IPS DF 6.9 (cell line): ENCODE data around the gene TFRC.
"Not testable (repeated sequence)": the region's sequence is repeated elsewhere in the genome, so short reads cannot be mapped to it uniquely, and the experiment has no call there.

Experiments
- DNase-seq: peaks from one replicate; pipeline ENCODE4 v3.0.0-alpha.2; 2013; ENCODE audit warnings: low read depth, low spot score
- H3K27ac ChIP-seq: one replicate; pipeline ENCODE4 v1.5.1; 2013; ENCODE audit warnings: low read length, control low read depth
- H3K27me3 ChIP-seq: 2 replicates; pipeline ENCODE4 v1.6.1; 2013; ENCODE audit warnings: mild to moderate bottlenecking, low read length; ENCODE audit not compliant: control insufficient read depth, insufficient read depth
- H3K36me3 ChIP-seq: 2 replicates; pipeline ENCODE4 v1.6.1; 2013; ENCODE audit warnings: low read length; ENCODE audit not compliant: control insufficient read depth, insufficient read depth
- H3K4me1 ChIP-seq: 2 replicates; pipeline ENCODE4 v1.6.1; 2013; ENCODE audit warnings: low read length; ENCODE audit not compliant: control insufficient read depth, insufficient read depth
- H3K4me3 ChIP-seq: 2 replicates; pipeline ENCODE4 v1.5.1; 2013; ENCODE audit warnings: mild to moderate bottlenecking, low read length
- H3K9me3 ChIP-seq: 2 replicates; pipeline ENCODE4 v1.6.1; 2013; ENCODE audit warnings: low read length, inconsistent platforms; ENCODE audit not compliant: control insufficient read depth, insufficient read depth
- WGBS: extraction: QIAGEN DNeasy Blood & Tissue Kit; methylation state at CpG from one replicate; pipeline ENCODE4 v1.1.7; 2013; ENCODE audit warnings: mixed read lengths, missing lambda C conversion rate; ENCODE audit not compliant: insufficient read length, insufficient coverage; 5-methylcytosine and 5-hydroxymethylcytosine counted together

Gene TFRC

DNA sequence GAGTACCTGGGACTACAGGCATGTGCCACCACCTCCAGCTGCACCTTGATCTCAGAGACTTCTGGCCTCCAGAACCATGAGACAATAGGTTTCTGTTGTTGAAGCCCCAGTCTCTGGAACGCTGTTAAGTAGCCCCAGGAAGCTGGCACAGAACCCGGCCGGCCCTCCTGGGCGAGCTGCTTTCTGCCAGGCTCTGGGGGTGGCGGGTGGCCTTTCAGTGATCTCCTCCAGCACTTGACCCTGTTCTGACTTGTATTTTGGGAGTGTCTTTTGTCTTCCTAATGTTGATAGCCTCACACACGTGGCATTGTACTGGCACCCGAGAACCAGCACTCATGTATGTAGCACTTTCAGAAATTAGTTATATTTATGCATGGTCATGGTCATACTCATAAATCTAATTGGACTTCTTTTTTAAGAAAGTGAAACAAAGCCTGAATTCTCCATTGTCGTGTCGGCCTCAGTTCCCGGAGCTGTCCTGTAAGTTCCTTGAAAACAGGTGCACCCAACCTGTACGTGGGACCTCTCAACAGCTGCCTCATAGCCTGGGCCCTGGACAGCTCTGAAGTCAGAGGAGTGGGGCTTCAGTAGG lies 74.0 kb downstream of the TFRC start:
- no CpG with 5 or more reads among the region's 11 CpGs for WGBS
- H3K27ac ChIP-seq: no peak overlapping the region
- no peaks in the 10 kb centered on the region for H3K4me1 ChIP-seq
- no peak overlapping the region for H3K4me3 ChIP-seq
- no peak for DNase-seq
- no peaks in the 10 kb centered on the region for H3K36me3 ChIP-seq
- H3K9me3 ChIP-seq: peaks cover 1% of the 10 kb centered on the region
- H3K27me3 ChIP-seq: no peaks in the 10 kb centered on the region

DNA sequence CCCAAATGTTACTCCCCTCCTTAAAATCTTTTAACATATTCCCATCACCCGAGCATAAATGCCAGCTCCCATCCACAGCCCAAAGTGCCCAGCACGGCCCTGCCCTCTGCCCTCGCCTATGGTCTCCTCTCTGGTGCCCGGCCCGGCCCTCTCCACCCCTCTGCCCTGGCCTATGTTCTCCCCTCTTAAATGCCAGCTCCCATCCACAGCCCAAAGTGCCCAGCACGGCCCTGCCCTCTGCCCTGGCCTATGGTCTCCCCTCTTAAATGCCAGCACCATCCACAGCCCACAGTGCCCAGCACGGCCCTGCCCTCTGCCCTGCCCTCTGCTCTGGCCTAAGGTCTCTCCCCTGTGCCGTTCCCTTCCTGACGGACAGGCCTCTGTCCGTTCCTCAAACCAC lies 76.6 kb downstream of the TFRC start:
- not testable (repeated sequence) for DNase-seq, H3K4me1 ChIP-seq, H3K27me3 ChIP-seq, H3K36me3 ChIP-seq, H3K27ac ChIP-seq, H3K9me3 ChIP-seq, H3K4me3 ChIP-seq
- WGBS: no CpG with 5 or more reads among the region's 10 CpGs

GRCh38 chr3:196004359-196005052 lies 77.4 kb downstream of the TFRC start:
- H3K36me3 ChIP-seq, H3K4me1 ChIP-seq, H3K4me3 ChIP-seq, H3K27ac ChIP-seq, DNase-seq, H3K9me3 ChIP-seq, H3K27me3 ChIP-seq: not testable (repeated sequence)
- no CpG with 5 or more reads among the region's 17 CpGs for WGBS

DNA sequence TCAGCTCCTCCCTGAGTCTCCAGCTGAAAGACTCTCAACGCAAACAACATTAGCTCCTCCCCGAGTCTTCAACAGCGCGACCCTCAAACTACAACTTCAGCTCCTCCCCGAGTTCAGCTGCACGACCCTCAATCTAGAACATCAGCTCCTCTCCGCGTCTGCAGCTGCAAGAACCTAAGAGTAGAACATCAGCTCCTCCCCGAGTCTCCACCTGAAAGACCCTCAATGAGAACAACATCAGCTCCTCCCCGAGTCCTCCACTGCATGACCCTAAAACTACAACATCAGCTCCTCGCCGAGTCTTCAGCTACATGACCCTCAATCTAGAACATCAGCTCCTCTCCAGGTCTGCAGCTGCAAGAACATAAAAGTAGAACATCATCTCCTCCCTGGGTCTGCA lies 78.3 kb downstream of the TFRC start:
- H3K36me3 ChIP-seq: no peaks in the 10 kb centered on the region
- H3K27ac ChIP-seq: no peak overlapping the region
- no peaks in the 10 kb centered on the region for H3K27me3 ChIP-seq
- H3K4me1 ChIP-seq: no peaks in the 10 kb centered on the region
- no peak for DNase-seq
- no CpG with 5 or more reads among the region's 12 CpGs for WGBS
- no peak overlapping the region for H3K4me3 ChIP-seq
- peaks cover 1% of the 10 kb centered on the region for H3K9me3 ChIP-seq

DNA sequence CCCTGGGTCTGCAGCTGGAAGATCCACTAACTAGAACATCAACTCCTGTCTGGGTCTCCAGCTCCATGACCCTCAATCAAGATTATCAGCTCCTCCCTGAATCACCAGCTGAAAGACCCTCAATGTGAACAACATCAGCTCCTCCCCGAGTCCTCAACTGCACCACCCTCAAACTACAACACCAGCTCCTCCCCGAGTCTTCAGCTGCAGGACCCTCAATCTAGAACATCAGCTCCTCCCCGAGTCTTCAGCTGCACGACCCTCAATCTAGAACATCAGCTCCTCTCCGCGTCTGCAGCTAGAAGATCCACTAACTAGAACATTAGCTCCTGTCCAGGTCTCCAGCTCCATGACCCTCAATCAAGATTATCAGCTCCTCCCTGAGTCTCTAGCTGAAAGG lies 79.2 kb downstream of the TFRC start:
- H3K27ac ChIP-seq: not testable (repeated sequence)
- no CpG with 5 or more reads among the region's 6 CpGs for WGBS

DNA sequence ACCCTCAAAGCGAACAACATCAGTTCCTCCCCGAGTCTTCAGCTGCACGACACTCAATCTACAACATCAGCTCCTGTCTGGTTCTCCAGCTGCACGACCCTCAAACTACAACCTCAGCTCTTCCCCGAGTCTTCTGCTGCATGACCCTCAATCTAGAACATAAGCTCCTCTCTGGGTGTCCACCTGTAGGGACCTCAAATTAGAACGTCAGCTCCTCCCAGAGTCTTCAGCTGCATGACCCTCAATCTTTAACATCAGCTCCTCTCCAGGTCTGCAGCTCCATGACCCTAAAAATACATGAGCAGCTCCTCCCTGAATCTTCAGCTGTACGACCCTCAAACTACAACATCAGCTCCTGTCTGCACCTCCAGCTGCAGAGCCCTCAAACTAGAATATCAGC lies 80.7 kb downstream of the TFRC start:
- not testable (repeated sequence) for H3K27ac ChIP-seq, H3K4me3 ChIP-seq, H3K27me3 ChIP-seq, H3K4me1 ChIP-seq, H3K36me3 ChIP-seq, H3K9me3 ChIP-seq, DNase-seq
- WGBS: no CpG with 5 or more reads among the region's 7 CpGs

More for the DNA sequence above, 79.2 kb downstream of the TFRC start:
- not testable (repeated sequence) for H3K36me3 ChIP-seq, H3K4me1 ChIP-seq, H3K27me3 ChIP-seq, H3K9me3 ChIP-seq, H3K4me3 ChIP-seq, DNase-seq

GRCh38 chr3:196000360-196000950 lies 81.4 kb downstream of the TFRC start:
- not testable (repeated sequence) for H3K4me1 ChIP-seq, H3K27me3 ChIP-seq, H3K36me3 ChIP-seq, DNase-seq, H3K27ac ChIP-seq, H3K9me3 ChIP-seq, H3K4me3 ChIP-seq
- WGBS: no CpG with 5 or more reads among the region's 15 CpGs

DNA sequence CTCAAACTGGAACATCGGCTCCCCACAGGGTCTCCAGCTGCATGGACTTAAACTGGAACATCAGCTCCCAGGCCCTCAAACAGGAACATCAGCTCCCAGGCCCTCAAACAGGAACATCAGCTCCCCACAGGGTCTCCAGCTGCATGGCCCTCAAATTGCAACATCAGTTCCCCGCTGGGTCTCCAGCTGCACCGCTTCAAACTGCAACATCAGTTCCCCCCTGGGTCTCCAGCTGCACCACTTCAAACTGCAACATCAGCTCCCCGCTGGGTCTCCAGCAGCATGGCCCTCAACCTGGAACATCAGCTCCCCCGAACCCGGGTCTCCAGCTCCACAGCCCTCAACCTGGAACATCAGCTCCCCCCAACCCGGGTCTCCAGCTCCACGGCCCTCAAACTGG lies 82.0 kb downstream of the TFRC start:
- no CpG with 5 or more reads among the region's 8 CpGs for WGBS
- peaks cover 1% of the 10 kb centered on the region for H3K9me3 ChIP-seq
- H3K27me3 ChIP-seq: no peaks in the 10 kb centered on the region
- H3K4me3 ChIP-seq: no peak overlapping the region
- no peak overlapping the region for H3K27ac ChIP-seq
- H3K36me3 ChIP-seq: no peaks in the 10 kb centered on the region
- H3K4me1 ChIP-seq: no peaks in the 10 kb centered on the region
- DNase-seq: no peak
